IMR-90 (cell line): ENCODE results near the gene OR1J1. TPM values are rescaled to one million over a fixed set of nuclear protein-coding genes. Genes with fewer than 3 reads are reported as not detected.

Experiments
- ATAC-seq: fragments of 200-7000 bp; cut with Tn5 transposase; 2 replicates; pipeline ENCODE4 v1.9.1; 2020; ENCODE audit warnings: low read depth, mild to moderate bottlenecking, moderate library complexity
- BruUV-seq: library from RNA; stranded (reverse); fragments of 400-500 nt; replicated peaks from 2 replicates; lab custom pipeline; 2021; lab: Mats Ljungman, UMichigan
- CTCF ChIA-PET: fragments of 300-600 bp; formaldehyde crosslinking; extraction: SDS; loops from one replicate; lab custom pipeline; 2021; ENCODE audit warnings: antibody characterized with exemption; lab: Yijun Ruan, JAX
- POLR2A ChIA-PET: fragments of 300-600 bp; sonication (Branson Sonifier 250); formaldehyde crosslinking; loops from one replicate; lab custom pipeline; 2022; ENCODE audit warnings: antibody characterized with exemption; ENCODE audit not compliant: unreplicated experiment; lab: Charles Lee
- DNase-seq: peaks from one replicate; pipeline ENCODE4 v3.0.0; 2013
- H2AFZ ChIP-seq: replicated peaks from 2 replicates; pipeline ENCODE3; 2013; ENCODE audit warnings: low read length, mild to moderate bottlenecking; ENCODE audit not compliant: poor library complexity
- H2AK5ac ChIP-seq: 2 replicates; pipeline ENCODE4 v1.6.1; 2013; ENCODE audit warnings: low read depth, low read length, inconsistent platforms
- H2AK9ac ChIP-seq: replicated peaks from 2 replicates; pipeline ENCODE3; 2013; ENCODE audit warnings: mild to moderate bottlenecking, low read depth, low read length, moderate library complexity; ENCODE audit not compliant: poor library complexity
- H2BK120ac ChIP-seq: 2 replicates; pipeline ENCODE4 v1.6.1; 2013; ENCODE audit warnings: low read depth, low read length, inconsistent platforms
- H2BK15ac ChIP-seq: 3 replicates; pipeline ENCODE4 v1.6.1; 2013; ENCODE audit warnings: low read depth, low read length, inconsistent platforms
- H2BK20ac ChIP-seq: 2 replicates; pipeline ENCODE4 v1.6.1; 2013; ENCODE audit warnings: low read depth, mild to moderate bottlenecking, inconsistent platforms, low read length, moderate library complexity
- H2BK5ac ChIP-seq: 2 replicates; pipeline ENCODE4 v1.6.1; 2013; ENCODE audit warnings: mild to moderate bottlenecking, low read depth, low read length, inconsistent platforms; ENCODE audit not compliant: poor library complexity, severe bottlenecking
- H3K14ac ChIP-seq: replicated peaks from 2 replicates; pipeline ENCODE4 v1.6.1; 2013; ENCODE audit warnings: low read depth, low read length, inconsistent platforms
- H3K18ac ChIP-seq: 2 replicates; pipeline ENCODE4 v1.6.1; 2013; ENCODE audit warnings: low read depth, low read length, control low read depth
- H3K23ac ChIP-seq: 2 replicates; pipeline ENCODE4 v1.6.1; 2013; ENCODE audit warnings: low read depth, low read length, inconsistent platforms
- H3K27ac ChIP-seq: 2 replicates; pipeline ENCODE4 v1.5.1; 2013; ENCODE audit warnings: mild to moderate bottlenecking, control low read depth, low read length; ENCODE audit not compliant: insufficient read depth
- H3K27me3 ChIP-seq: 2 replicates; pipeline ENCODE4 v1.6.1; 2013; ENCODE audit warnings: low read length; ENCODE audit not compliant: control insufficient read depth, insufficient read depth
- H3K36me3 ChIP-seq: 2 replicates; pipeline ENCODE4 v1.6.1; 2013; ENCODE audit warnings: low read length, mixed read lengths; ENCODE audit not compliant: control insufficient read depth, insufficient read depth
- H3K4ac ChIP-seq: 2 replicates; pipeline ENCODE4 v1.6.1; 2013; ENCODE audit warnings: low read depth, low read length, inconsistent platforms
- H3K4me1 ChIP-seq: 2 replicates; pipeline ENCODE4 v1.6.1; 2013; ENCODE audit warnings: low read length, mixed read lengths; ENCODE audit not compliant: control insufficient read depth, insufficient read depth
- H3K4me2 ChIP-seq: 2 replicates; pipeline ENCODE4 v1.6.1; 2013; ENCODE audit warnings: low read depth, mild to moderate bottlenecking, control low read depth, low read length, moderate library complexity
- H3K4me3 ChIP-seq: 2 replicates; pipeline ENCODE4 v1.5.1; 2013; ENCODE audit warnings: low read depth, mild to moderate bottlenecking, control low read depth, low read length, moderate library complexity; ENCODE audit not compliant: insufficient read depth
- H3K56ac ChIP-seq: 2 replicates; pipeline ENCODE4 v1.6.1; 2013; ENCODE audit warnings: low read length, inconsistent platforms; ENCODE audit not compliant: insufficient read depth; ENCODE audit errors: extremely low read depth
- H3K79me1 ChIP-seq, 2 experiments: 2 replicates each; pipeline ENCODE4 v1.6.1; 2013; ENCODE audit warnings: low read length in 2 of 2, inconsistent platforms in 1 of 2, low read depth in 1 of 2
- H3K9ac ChIP-seq: 2 replicates; pipeline ENCODE4 v1.6.1; 2013; ENCODE audit warnings: low read depth, low read length, control low read depth
- H3K9me1 ChIP-seq: 2 replicates; pipeline ENCODE4 v1.6.1; 2013; ENCODE audit warnings: low read length, inconsistent platforms; ENCODE audit not compliant: insufficient read depth
- H3K9me3 ChIP-seq: 2 replicates; pipeline ENCODE4 v1.6.1; 2013; ENCODE audit warnings: low read length; ENCODE audit not compliant: control insufficient read depth, insufficient read depth
- H4K20me1 ChIP-seq: 2 replicates; pipeline ENCODE4 v1.6.1; 2013; ENCODE audit warnings: low read length, inconsistent platforms; ENCODE audit not compliant: insufficient read depth
- H4K5ac ChIP-seq: 2 replicates; pipeline ENCODE4 v1.6.1; 2013; ENCODE audit warnings: mild to moderate bottlenecking, low read depth, low read length, control low read depth
- H4K8ac ChIP-seq, 2 experiments: 2 replicates each; pipeline ENCODE4 v1.6.1; 2013; ENCODE audit warnings: low read depth in 2 of 2, low read length in 2 of 2, control low read depth in 1 of 2, inconsistent platforms in 1 of 2
- H4K91ac ChIP-seq: 2 replicates; pipeline ENCODE4 v1.6.1; 2013; ENCODE audit warnings: low read depth, low read length, inconsistent platforms; ENCODE audit not compliant: insufficient read depth
- BHLHE40 ChIP-seq: fragments of 150-350 bp; IDR thresholded peaks from 2 replicates; pipeline ENCODE4 v1.6.1; 2016; ENCODE audit warnings: mild to moderate bottlenecking, low read depth, low read length
- CEBPB ChIP-seq: IDR thresholded peaks from 2 replicates; pipeline ENCODE4 v1.6.1; 2012; ENCODE audit warnings: low read depth, low read length, improper control_type of control experiment
- CHD1 ChIP-seq: IDR thresholded peaks from 2 replicates; pipeline ENCODE4 v1.6.1; 2012; ENCODE audit warnings: low read depth, low read length, improper control_type of control experiment
- CTCF ChIP-seq: conservative IDR thresholded peaks from 2 replicates; pipeline ENCODE4 v1.5.1; 2012; ENCODE audit warnings: mild to moderate bottlenecking, low read depth, low read length, improper control_type of control experiment
- FOS ChIP-seq: fragments of 150-350 bp; IDR thresholded peaks from 2 replicates; pipeline ENCODE4 v1.6.1; 2016; ENCODE audit warnings: low read depth, low read length
- MAFK ChIP-seq: IDR thresholded peaks from 2 replicates; pipeline ENCODE4 v1.6.1; 2012; ENCODE audit warnings: low read depth, low read length, improper control_type of control experiment
- MXI1 ChIP-seq: IDR thresholded peaks from 2 replicates; pipeline ENCODE4 v1.6.1; 2012; ENCODE audit warnings: low read depth, mild to moderate bottlenecking, low read length, moderate library complexity, borderline replicate concordance
- NFE2L2 ChIP-seq: fragments of 150-350 bp; IDR thresholded peaks from 2 replicates; pipeline ENCODE4 v1.6.1; 2016; ENCODE audit warnings: low read depth, mild to moderate bottlenecking, low read length
- POLR2A ChIP-seq: IDR thresholded peaks from 2 replicates; pipeline ENCODE4 v1.6.1; 2012; ENCODE audit warnings: mild to moderate bottlenecking, low read depth, low read length
- RAD21 ChIP-seq: IDR thresholded peaks from 2 replicates; pipeline ENCODE4 v1.6.1; 2012; ENCODE audit warnings: low read length, improper control_type of control experiment
- RCOR1 ChIP-seq: IDR thresholded peaks from 2 replicates; pipeline ENCODE4 v1.6.1; 2012; ENCODE audit warnings: mild to moderate bottlenecking, low read length, improper control_type of control experiment; ENCODE audit not compliant: insufficient replicate concordance
- RFX5 ChIP-seq: IDR thresholded peaks from 2 replicates; pipeline ENCODE4 v1.8.0; 2012; ENCODE audit warnings: low read depth, mild to moderate bottlenecking, low read length, moderate library complexity
- SMC3 ChIP-seq: fragments of 150-350 bp; IDR thresholded peaks from 2 replicates; pipeline ENCODE4 v1.6.1; 2016; ENCODE audit warnings: low read depth, mild to moderate bottlenecking, antibody characterized with exemption, low read length, moderate library complexity
- WGBS, 2 experiments: methylation state at CpG; one replicate each; pipeline versions ENCODE4 v1.1.5 to v1.1.7; 2013; ENCODE audit warnings: missing lambda C conversion rate in 2 of 2; ENCODE audit not compliant: insufficient read length in 1 of 2; ENCODE audit errors: extremely low coverage in 2 of 2; 5-methylcytosine and 5-hydroxymethylcytosine counted together
- dilution Hi-C: fragments of 300-500 bp; cut with HindIII; formaldehyde crosslinking; loops from one replicate; pipeline ENCODE4 v1.14.3; 2018; ENCODE audit warnings: low sequenced_read_pairs; ENCODE audit not compliant: unreplicated experiment
- in situ Hi-C: fragments of 300-500 bp; cut with MboI; formaldehyde crosslinking; loops from 3 replicates; pipeline ENCODE4 v1.14.3; 2019; ENCODE audit warnings: low sequenced_read_pairs, inconsistent platforms, mixed read lengths
- intact Hi-C: fragments of 100-400 bp; cut with micrococcal nuclease; formaldehyde crosslinking; loops from 2 replicates; pipeline ENCODE4 v1.10.0; 2022
- polyA plus RNA-seq, 3 experiments: library from polyadenylated mRNA; depleted of rRNA; stranded (reverse); fragments of >200 nt; gene quantifications; 2 replicates each; pipeline ENCODE4 v1.2.3, GENCODE V29; 2012; ENCODE audit warnings: low replicate concordance in 1 of 3
- total RNA-seq: library from RNA; depleted of rRNA; stranded (reverse); fragments of >200 nt; gene quantifications from 2 replicates; pipeline ENCODE4 v1.2.3, GENCODE V29; 2012
- TF ChIP-seq, protein P1 (sequence below): fragments of 150-350 bp; IDR thresholded peaks from 2 replicates; pipeline ENCODE4 v1.6.1; 2017; ENCODE audit warnings: mild to moderate bottlenecking, antibody characterized with exemption, low read length, low read depth
- TF ChIP-seq, protein P2 (sequence below): fragments of 150-350 bp; IDR thresholded peaks from 2 replicates; pipeline ENCODE4 v1.6.1; 2016; ENCODE audit warnings: low read depth, mild to moderate bottlenecking, low read length, moderate library complexity, borderline replicate concordance

The OR1J1 gene
- total and polyA plus RNA-seq, 2 of the 4 experiments (the other 2 are of a cell fraction), result not detected

GRCh38 chr9:122445155-122445749 lies 32.5 kb downstream of the OR1J1 start:
- ATAC-seq (peak; percentile 88), DNase-seq (peak; percentile 99)
- H4K91ac ChIP-seq, result peak overlapping the region; percentile 98
- H3K36me3 ChIP-seq, result no peaks in the 10 kb centered on the region
- peak overlapping the region; percentile 50 for H3K4me2 ChIP-seq
- no peaks in the 10 kb centered on the region for H4K20me1 ChIP-seq
- intact Hi-C loops, result loop anchor here (1.0 kb wide), 1 partner anchor 43 kb away; no protein-coding TSS in a partner anchor
- peaks cover 18% of the 10 kb centered on the region for H3K9me1 ChIP-seq
- peak overlapping the region; percentile 45 for H2AK9ac ChIP-seq
- peak overlapping the region; percentile 94 for H2AK5ac ChIP-seq
- H3K4me1 ChIP-seq, result peaks cover 16% of the 10 kb centered on the region
- H3K23ac ChIP-seq, result peak overlapping the region; percentile 98
- ChIA-PET POLR2A (interaction anchor here (0.5 kb wide), 1 partner anchor 62 kb away, joined by 8 read pairs; no protein-coding TSS in a partner anchor), CTCF (interaction anchor here (0.6 to 1.6 kb wide), 5 partner anchors 37 to 580 kb away, joined by 3 to 7 read pairs (median 3); no protein-coding TSS in a partner anchor)
- H3K27me3 ChIP-seq, result no peaks in the 10 kb centered on the region
- H3K9me3 ChIP-seq, result peaks cover 6% of the 10 kb centered on the region
- H2BK120ac ChIP-seq, result peak overlapping the region; percentile 99
- in situ Hi-C loops, result no loop called here
- H3K4ac ChIP-seq, result peak overlapping the region; percentile 99
- H3K27ac ChIP-seq, result peak overlapping the region; percentile 89
- no TSS peak for BruUV-seq
- peak overlapping the region; percentile 81 to 94 for H4K8ac ChIP-seq
- H3K9ac ChIP-seq, result peak overlapping the region; percentile 29; the same call in 1 of the 2 replicates
- H2AFZ ChIP-seq, result peak overlapping the region; percentile 48
- H3K18ac ChIP-seq, result peak overlapping the region; percentile 92
- peak overlapping the region; percentile 84 for H2BK15ac ChIP-seq
- H2BK20ac ChIP-seq, result peak overlapping the region; percentile 99
- H4K5ac ChIP-seq, result peak overlapping the region; percentile 92
- WGBS, 2 experiments, result no CpG with 5 or more reads among the region's 2 CpGs
- H3K14ac ChIP-seq, result peak overlapping the region; percentile 98
- H3K56ac ChIP-seq, result peak overlapping the region; percentile 81
- H3K79me1 ChIP-seq, result no peaks in the 10 kb centered on the region
- peak overlapping the region; percentile 97 for H2BK5ac ChIP-seq
- H3K4me3 ChIP-seq, result no peak overlapping the region
- dilution Hi-C loops, result no loop called here
- TF ChIP-seq, protein P1, sequence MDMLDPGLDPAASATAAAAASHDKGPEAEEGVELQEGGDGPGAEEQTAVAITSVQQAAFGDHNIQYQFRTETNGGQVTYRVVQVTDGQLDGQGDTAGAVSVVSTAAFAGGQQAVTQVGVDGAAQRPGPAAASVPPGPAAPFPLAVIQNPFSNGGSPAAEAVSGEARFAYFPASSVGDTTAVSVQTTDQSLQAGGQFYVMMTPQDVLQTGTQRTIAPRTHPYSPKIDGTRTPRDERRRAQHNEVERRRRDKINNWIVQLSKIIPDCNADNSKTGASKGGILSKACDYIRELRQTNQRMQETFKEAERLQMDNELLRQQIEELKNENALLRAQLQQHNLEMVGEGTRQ, result no peak
- TF ChIP-seq RAD21 (peak; percentile 24; the same call in 1 of the 2 replicates), MXI1 (no peak), CHD1 (no peak; the same call in 1 of the 2 replicates), BHLHE40 (no peak), SMC3 (no peak), RCOR1 (no peak), RFX5 (no peak), POLR2A (no peak), CEBPB (peak; percentile 57; the same call in 1 of the 2 replicates), MAFK (no peak), FOS (peak; percentile 94), NFE2L2 (no peak), CTCF (peak; percentile 34; the same call in 1 of the 2 replicates)
- TF ChIP-seq, protein P2, sequence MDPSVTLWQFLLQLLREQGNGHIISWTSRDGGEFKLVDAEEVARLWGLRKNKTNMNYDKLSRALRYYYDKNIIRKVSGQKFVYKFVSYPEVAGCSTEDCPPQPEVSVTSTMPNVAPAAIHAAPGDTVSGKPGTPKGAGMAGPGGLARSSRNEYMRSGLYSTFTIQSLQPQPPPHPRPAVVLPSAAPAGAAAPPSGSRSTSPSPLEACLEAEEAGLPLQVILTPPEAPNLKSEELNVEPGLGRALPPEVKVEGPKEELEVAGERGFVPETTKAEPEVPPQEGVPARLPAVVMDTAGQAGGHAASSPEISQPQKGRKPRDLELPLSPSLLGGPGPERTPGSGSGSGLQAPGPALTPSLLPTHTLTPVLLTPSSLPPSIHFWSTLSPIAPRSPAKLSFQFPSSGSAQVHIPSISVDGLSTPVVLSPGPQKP, result no peak
